ENCODE data around the gene TMED8. TPM values are rescaled to one million over a fixed set of nuclear protein-coding genes. Genes with fewer than 3 reads are reported as not detected.

TMED8 gene
- polyA plus RNA-seq, 1 experiment, result 4.2 TPM

GRCh38 chr14:77306416-77306815, 70.5 kb downstream of the TMED8 start:
- Histone ChIP-seq H3K27me3 (ENCODE audit: control insufficient read depth, insufficient read depth, low read length) (no peaks in the 10 kb centered on the region), H3K4me3 (ENCODE audit: low read depth, low read length) (no peak overlapping the region), H3K36me3 (ENCODE audit: control insufficient read depth, insufficient read depth, low read length) (no peaks in the 10 kb centered on the region)
- no peak for TF ChIP-seq CTCF (IDR thresholded peaks at IDR 0.05; ENCODE audit: insufficient read depth, low read depth, low read length)
- ChIA-PET CTCF (interaction anchor here (0.9 to 12.7 kb wide), 3 partner anchors 10 to 236 kb away, joined by 3 to 426 read pairs (median 4); partner anchors contain the start of genes GSTZ1 and POMT2), POLR2A (interaction anchor here (0.6 to 1.0 kb wide), 2 partner anchors 14 to 306 kb away, joined by 3 to 4 read pairs; no protein-coding TSS in a partner anchor)
- no peak for DNase-seq (ENCODE audit: low read depth)

GRCh38 chr14:77305696-77306095, 71.2 kb downstream of the TMED8 start:
- ChIA-PET POLR2A (no interaction called here), CTCF (interaction anchor here (0.5 to 12.7 kb wide), 2 partner anchors 11 to 250 kb away, joined by 3 to 426 read pairs; partner anchors contain the start of genes GSTZ1 and POMT2)
- DNase-seq (ENCODE audit: low read depth), result no peak
- TF ChIP-seq CTCF (IDR thresholded peaks at IDR 0.05; ENCODE audit: insufficient read depth, low read depth, low read length), result no peak
- Histone ChIP-seq H3K36me3 (ENCODE audit: control insufficient read depth, insufficient read depth, low read length) (no peaks in the 10 kb centered on the region), H3K4me3 (ENCODE audit: low read depth, low read length) (no peak overlapping the region), H3K27me3 (ENCODE audit: control insufficient read depth, insufficient read depth, low read length) (no peaks in the 10 kb centered on the region)

GRCh38 chr14:77303417-77304156, 73.3 kb downstream of the TMED8 start:
- ChIA-PET POLR2A (interaction anchor here (1.5 kb wide), 1 partner anchor 13 kb away, joined by 6 read pairs; no protein-coding TSS in a partner anchor), CTCF (interaction anchor here (0.8 to 12.7 kb wide), 4 partner anchors 10 to 656 kb away, joined by 3 to 426 read pairs (median 4); partner anchors contain the start of genes GSTZ1 and POMT2)

GRCh38 chr14:77302926-77303325, 74.0 kb downstream of the TMED8 start:
- no peak for TF ChIP-seq CTCF (IDR thresholded peaks at IDR 0.05; ENCODE audit: insufficient read depth, low read depth, low read length)
- DNase-seq (ENCODE audit: low read depth), result no peak
- POLR2A ChIA-PET, result no interaction called here
- peaks cover 3% of the 10 kb centered on the region; the same call in 1 of the 2 replicates for H3K36me3 ChIP-seq (ENCODE audit: control insufficient read depth, insufficient read depth, low read length)
- CTCF ChIA-PET, result interaction anchor here (1.6 to 12.7 kb wide), 2 partner anchors 14 to 106 kb away, joined by 4 to 426 read pairs; partner anchors contain the start of genes GSTZ1 and POMT2
- no peak overlapping the region for H3K4me3 ChIP-seq (ENCODE audit: low read depth, low read length)
- H3K27me3 ChIP-seq (ENCODE audit: control insufficient read depth, insufficient read depth, low read length), result no peaks in the 10 kb centered on the region

More at GRCh38 chr14:77303417-77304156, 73.3 kb downstream of the TMED8 start:
- 0 out of 2 replicates have a peak, but pooled peaks cover 1% of the 10 kb centered on the region for H3K36me3 ChIP-seq (ENCODE audit: control insufficient read depth, insufficient read depth, low read length)
- no peak for TF ChIP-seq CTCF (IDR thresholded peaks at IDR 0.05; ENCODE audit: insufficient read depth, low read depth, low read length)
- DNase-seq (ENCODE audit: low read depth), result peak; percentile 94
- no peaks in the 10 kb centered on the region for H3K27me3 ChIP-seq (ENCODE audit: control insufficient read depth, insufficient read depth, low read length)
- H3K4me3 ChIP-seq (ENCODE audit: low read depth, low read length), result no peak overlapping the region

- Histone ChIP-seq H3K36me3 (ENCODE audit: control insufficient read depth, insufficient read depth, low read length) (peaks cover 4% of the 10 kb centered on the region), H3K4me3 (ENCODE audit: low read depth, low read length) (no peak overlapping the region), H3K27me3 (ENCODE audit: control insufficient read depth, insufficient read depth, low read length) (no peaks in the 10 kb centered on the region)
- DNase-seq (ENCODE audit: low read depth), result no peak
- TF ChIP-seq CTCF (IDR thresholded peaks at IDR 0.05; ENCODE audit: insufficient read depth, low read depth, low read length), result peak; percentile 90
- POLR2A ChIA-PET, result no interaction called here
- CTCF ChIA-PET, result interaction anchor here (0.6 to 12.7 kb wide), 13 partner anchors 9 to 1394 kb away, joined by 3 to 426 read pairs (median 4); partner anchors contain the start of genes GSTZ1 and POMT2
Measured at GRCh38 chr14:77301103-77301502, 75.8 kb downstream of the TMED8 start.
